HL-60/S4 treated with retinoic acid at 250 ng/mL for 4 days and 3 days (cell line): ENCODE measurements around the gene GPR132.
"Not testable (repeated sequence)": the region's sequence is repeated elsewhere in the genome, so short reads cannot be mapped to it uniquely, and the experiment has no call there.

Source experiments
- in situ Hi-C: fragments of 300-500 bp; cut with MboI; formaldehyde crosslinking; loops from 2 replicates; pipeline ENCODE4 v1.7.0; 2022; ENCODE audit warnings: low sequenced_read_pairs

The GPR132 gene

GRCh38 chr14:105076296-105076804, 11.1 kb upstream of the GPR132 start:
- in situ Hi-C loops = no loop called here

GRCh38 chr14:105075379-105076295, 10.4 kb upstream of the GPR132 start:
- in situ Hi-C loops = no loop called here

GRCh38 chr14:105074601-105075053, 9.4 kb upstream of the GPR132 start:
- in situ Hi-C loops = no loop called here

- in situ Hi-C loops = no loop called here
These were observed 8.7 kb upstream of the GPR132 start for GRCh38 chr14:105073720-105074600.

GRCh38 chr14:105072892-105073719, 7.9 kb upstream of the GPR132 start:
- in situ Hi-C loops = no loop called here

GRCh38 chr14:105072381-105072861, 7.2 kb upstream of the GPR132 start:
- in situ Hi-C loops = no loop called here

GRCh38 chr14:105071942-105072341, 6.7 kb upstream of the GPR132 start:
- in situ Hi-C loops = no loop called here

- in situ Hi-C loops = no loop called here
These were observed 6.1 kb upstream of the GPR132 start for GRCh38 chr14:105071326-105071725.

GRCh38 chr14:105070760-105071137, 5.5 kb upstream of the GPR132 start:
- in situ Hi-C loops = no loop called here

GRCh38 chr14:105069871-105070759, 4.9 kb upstream of the GPR132 start:
- in situ Hi-C loops = no loop called here

- in situ Hi-C loops = no loop called here
These were observed 4.3 kb upstream of the GPR132 start for GRCh38 chr14:105069522-105069870.

GRCh38 chr14:105068818-105069217, 3.6 kb upstream of the GPR132 start:
- in situ Hi-C loops = no loop called here

- in situ Hi-C loops = no loop called here
These were observed 2.7 kb upstream of the GPR132 start for GRCh38 chr14:105067969-105068301.

- in situ Hi-C loops = no loop called here
These were observed 2.1 kb upstream of the GPR132 start for GRCh38 chr14:105067140-105067968.

- in situ Hi-C loops = no loop called here
These were observed 1.2 kb upstream of the GPR132 start for GRCh38 chr14:105066240-105067071.

GRCh38 chr14:105064721-105065143, 498 bp downstream of the GPR132 start:
- in situ Hi-C loops = no loop called here

GRCh38 chr14:105064001-105064400, 1.2 kb downstream of the GPR132 start:
- in situ Hi-C loops = no loop called here

- in situ Hi-C loops = not testable (repeated sequence)
These were observed 1.7 kb downstream of the GPR132 start for GRCh38 chr14:105063506-105063905.
